Stimulated activated CD8-positive, alpha-beta memory T cell treated with anti-CD3 and anti-CD28 coated beads, Interleukin-2, amount 100 ng/mL, for 1 hour (primary cell): ENCODE measurements around the gene ARMC2.
"Not testable (repeated sequence)": the region's sequence is repeated elsewhere in the genome, so short reads cannot be mapped to it uniquely, and the experiment has no call there.

Experiments
- DNase-seq, 2 donors: peaks; one replicate each; pipeline ENCODE4 v3.0.0-alpha.2; 2020; ENCODE audit warnings: low read depth in 2 of 2

ARMC2 gene

GRCh38 chr6:108952776-108953486 is 104.7 kb downstream of the ARMC2 start:
- DNase-seq, result no peak

GRCh38 chr6:108953681-108954080 is 105.5 kb downstream of the ARMC2 start:
- no peak for DNase-seq

- DNase-seq, result no peak
Observed at GRCh38 chr6:108955329-108955949, 107.2 kb downstream of the ARMC2 start.

- no peak for DNase-seq
Observed at GRCh38 chr6:108957221-108957620, 109.0 kb downstream of the ARMC2 start.

- no peak for DNase-seq
Observed at GRCh38 chr6:108958900-108959770, 110.9 kb downstream of the ARMC2 start.

- DNase-seq, result no peak
Observed at GRCh38 chr6:108959972-108960582, 111.9 kb downstream of the ARMC2 start.

- no peak for DNase-seq
Observed at GRCh38 chr6:108960601-108961000, 112.4 kb downstream of the ARMC2 start.

- DNase-seq, result no peak
Observed at GRCh38 chr6:108961077-108961476, 112.9 kb downstream of the ARMC2 start.

GRCh38 chr6:108961985-108962384 is 113.8 kb downstream of the ARMC2 start:
- no peak for DNase-seq

GRCh38 chr6:108966251-108966650 is 118.0 kb downstream of the ARMC2 start:
- DNase-seq, result no peak

GRCh38 chr6:108966855-108967755 is 118.9 kb downstream of the ARMC2 start:
- peak in 1 of 2 donors; percentile 5 for DNase-seq

- DNase-seq, result no peak
Observed at GRCh38 chr6:108968325-108969316, 120.4 kb downstream of the ARMC2 start.

GRCh38 chr6:108969776-108970175 is 121.6 kb downstream of the ARMC2 start:
- no peak for DNase-seq

GRCh38 chr6:108974201-108974600 is 126.0 kb downstream of the ARMC2 start:
- no peak for DNase-seq

- not testable (repeated sequence) for DNase-seq
Observed at GRCh38 chr6:108978638-108979037, 130.4 kb downstream of the ARMC2 start.

- DNase-seq, result no peak
Observed at GRCh38 chr6:108982154-108983113, 134.2 kb downstream of the ARMC2 start.

- DNase-seq, result no peak
Observed at GRCh38 chr6:108983151-108983550, 134.9 kb downstream of the ARMC2 start.

- no peak for DNase-seq
Observed at GRCh38 chr6:108985301-108985700, 137.1 kb downstream of the ARMC2 start.

GRCh38 chr6:108987156-108987555 is 138.9 kb downstream of the ARMC2 start:
- no peak for DNase-seq
